HepG2 (cell line): ENCODE results near the gene PRRT2.

Source experiments
- SMAD1 ChIP-seq: sonication (generic); formaldehyde crosslinking; IDR thresholded peaks from 2 replicates; pipeline ENCODE4 v1.4.0; 2020; ENCODE audit warnings: missing genetic modification reagents, low read depth, mild to moderate bottlenecking, borderline replicate concordance
- SOX5 ChIP-seq: IDR thresholded peaks from 2 replicates; pipeline ENCODE4 v1.6.1; 2016; ENCODE audit warnings: borderline replicate concordance

DNA sequence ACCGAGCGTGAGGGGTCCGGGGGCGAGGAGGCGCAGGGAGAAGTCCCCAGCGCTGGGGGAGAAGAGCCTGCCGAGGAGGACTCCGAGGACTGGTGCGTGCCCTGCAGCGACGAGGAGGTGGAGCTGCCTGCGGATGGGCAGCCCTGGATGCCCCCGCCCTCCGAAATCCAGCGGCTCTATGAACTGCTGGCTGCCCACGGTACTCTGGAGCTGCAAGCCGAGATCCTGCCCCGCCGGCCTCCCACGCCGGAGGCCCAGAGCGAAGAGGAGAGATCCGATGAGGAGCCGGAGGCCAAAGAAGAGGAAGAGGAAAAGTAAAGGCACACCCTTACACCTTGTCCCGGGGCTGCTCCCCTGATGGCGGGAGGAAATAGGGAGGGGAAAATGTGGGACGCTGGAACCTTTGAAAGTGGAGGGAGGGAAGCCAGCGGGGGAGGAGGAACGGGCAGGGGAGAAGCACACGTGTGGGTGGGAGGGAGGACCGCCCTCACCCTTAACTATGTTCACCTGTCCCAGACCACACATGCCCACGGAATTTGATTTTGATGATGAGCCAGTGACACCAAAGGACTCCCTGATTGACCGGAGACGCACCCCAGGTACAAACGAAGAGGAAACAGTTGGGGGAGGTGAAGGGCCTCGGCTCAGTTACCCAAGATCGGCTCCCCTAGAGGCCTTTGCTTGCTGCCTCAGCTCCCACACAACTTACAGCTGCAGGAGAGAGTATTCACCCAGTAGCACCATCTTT lies 4.9 kb downstream of the PRRT2 start:
- TF ChIP-seq SOX5 (CRISPR knock-in tag) (no peak), SMAD1 (CRISPR knock-in tag) (no peak)
